HG03521 (cell line): ENCODE measurements around the gene ZBTB43.
"Not testable (repeated sequence)": the region's sequence is repeated elsewhere in the genome, so short reads cannot be mapped to it uniquely, and the experiment has no call there.

ENCODE experiments used
- ATAC-seq: cut with Tn5 transposase; IDR thresholded peaks from one replicate; pipeline ENCODE4 v1.9.1; 2021; ENCODE audit warnings: mild to moderate bottlenecking, moderate library complexity; ENCODE audit not compliant: unreplicated experiment

ZBTB43 gene, protein sequence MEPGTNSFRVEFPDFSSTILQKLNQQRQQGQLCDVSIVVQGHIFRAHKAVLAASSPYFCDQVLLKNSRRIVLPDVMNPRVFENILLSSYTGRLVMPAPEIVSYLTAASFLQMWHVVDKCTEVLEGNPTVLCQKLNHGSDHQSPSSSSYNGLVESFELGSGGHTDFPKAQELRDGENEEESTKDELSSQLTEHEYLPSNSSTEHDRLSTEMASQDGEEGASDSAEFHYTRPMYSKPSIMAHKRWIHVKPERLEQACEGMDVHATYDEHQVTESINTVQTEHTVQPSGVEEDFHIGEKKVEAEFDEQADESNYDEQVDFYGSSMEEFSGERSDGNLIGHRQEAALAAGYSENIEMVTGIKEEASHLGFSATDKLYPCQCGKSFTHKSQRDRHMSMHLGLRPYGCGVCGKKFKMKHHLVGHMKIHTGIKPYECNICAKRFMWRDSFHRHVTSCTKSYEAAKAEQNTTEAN

DNA sequence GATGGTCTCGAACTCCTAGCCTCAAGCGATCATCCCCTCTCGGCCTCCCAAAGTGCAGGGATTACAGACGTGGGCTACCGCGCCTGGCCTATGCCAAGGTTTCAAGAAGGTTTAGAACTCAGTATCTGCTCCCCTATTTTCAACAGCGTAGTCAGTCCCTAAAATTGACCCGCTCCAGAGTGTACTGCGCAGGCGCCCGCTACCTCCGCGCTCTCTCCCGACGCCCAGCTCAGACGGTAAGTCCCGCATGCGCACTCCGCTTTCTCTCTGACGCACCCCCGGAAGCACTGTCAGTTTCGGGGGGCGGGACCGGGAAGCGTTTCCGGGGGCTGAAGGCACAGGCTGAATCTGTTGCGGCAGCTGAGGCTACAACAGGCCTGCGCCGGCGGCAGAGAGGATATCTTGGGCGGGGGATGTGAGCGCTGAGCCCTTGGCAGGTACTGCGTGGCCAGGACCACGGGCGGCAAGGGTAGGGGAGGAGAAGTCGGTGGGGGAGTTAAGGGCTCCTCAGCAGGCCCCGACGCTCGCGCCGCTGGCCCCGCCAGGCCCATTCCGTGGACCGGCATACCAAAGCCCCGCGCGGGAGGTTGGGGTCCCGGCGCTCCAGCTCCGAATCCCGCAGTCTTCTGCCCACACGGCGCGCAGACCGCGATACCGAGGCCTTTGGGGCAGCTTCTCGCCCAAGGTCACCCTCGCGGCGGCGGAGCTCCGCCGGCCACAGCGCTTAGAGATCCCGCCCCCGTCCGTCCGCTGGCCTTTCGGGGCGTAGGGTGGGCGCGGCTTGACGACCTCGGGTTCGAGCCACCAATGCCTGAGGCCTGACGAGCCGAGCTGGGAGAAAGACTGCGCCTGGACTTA is at the start of gene ZBTB43:
Gene ZBTB43 (plus strand): TSS at position 345 of the 858 bp plus-strand sequence. CDS start 27,470 bp downstream, outside the sequence.
- ATAC-seq = peak; percentile 73

DNA sequence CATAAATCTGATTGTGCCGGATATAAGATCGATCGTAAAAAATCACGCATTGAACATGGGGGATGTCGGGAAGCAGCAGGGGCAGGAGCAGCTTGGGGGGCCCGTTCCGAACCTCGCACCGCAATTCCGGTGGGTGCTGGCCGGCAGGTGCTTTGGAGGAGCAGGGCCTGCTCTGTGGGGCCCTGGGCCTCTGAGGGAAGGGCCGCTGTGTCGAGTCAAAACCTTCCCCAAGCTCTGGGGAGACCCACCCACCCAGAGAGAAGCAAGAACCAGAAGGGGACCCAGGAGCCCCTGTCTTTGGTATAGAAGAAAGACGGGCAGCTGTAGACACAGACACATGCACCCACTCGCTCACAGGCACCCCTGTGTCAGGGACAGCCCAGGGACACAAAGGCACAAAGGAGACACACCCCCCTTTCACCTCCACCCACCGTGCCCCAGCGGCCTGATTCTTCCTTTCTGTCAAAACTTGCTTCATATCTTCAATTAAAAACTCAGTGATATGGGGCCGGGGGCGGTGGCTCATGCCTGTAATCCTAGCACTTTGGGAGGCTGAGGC is 49.4 kb upstream of the ZBTB43 start:
- no peak for ATAC-seq

DNA sequence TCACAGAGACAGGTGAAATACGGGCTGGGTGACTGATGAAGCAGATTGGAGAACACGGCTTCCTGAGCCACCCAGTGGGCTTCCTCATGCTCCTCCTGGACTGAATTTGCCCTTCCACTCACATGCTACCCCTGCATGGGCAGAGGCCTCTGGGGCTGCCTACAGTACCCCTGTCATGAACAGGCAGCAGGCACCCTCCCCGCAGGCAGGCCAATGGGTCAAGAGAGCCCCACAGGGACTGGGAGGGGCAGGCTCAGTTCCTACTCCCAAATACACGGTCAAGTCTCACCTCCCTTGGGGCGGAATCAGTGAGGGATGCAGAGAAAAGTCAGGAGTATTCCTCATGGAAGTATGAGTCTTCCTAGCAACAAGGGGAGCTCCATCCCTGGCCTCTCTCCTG is 48.6 kb upstream of the ZBTB43 start:
- no peak for ATAC-seq

DNA sequence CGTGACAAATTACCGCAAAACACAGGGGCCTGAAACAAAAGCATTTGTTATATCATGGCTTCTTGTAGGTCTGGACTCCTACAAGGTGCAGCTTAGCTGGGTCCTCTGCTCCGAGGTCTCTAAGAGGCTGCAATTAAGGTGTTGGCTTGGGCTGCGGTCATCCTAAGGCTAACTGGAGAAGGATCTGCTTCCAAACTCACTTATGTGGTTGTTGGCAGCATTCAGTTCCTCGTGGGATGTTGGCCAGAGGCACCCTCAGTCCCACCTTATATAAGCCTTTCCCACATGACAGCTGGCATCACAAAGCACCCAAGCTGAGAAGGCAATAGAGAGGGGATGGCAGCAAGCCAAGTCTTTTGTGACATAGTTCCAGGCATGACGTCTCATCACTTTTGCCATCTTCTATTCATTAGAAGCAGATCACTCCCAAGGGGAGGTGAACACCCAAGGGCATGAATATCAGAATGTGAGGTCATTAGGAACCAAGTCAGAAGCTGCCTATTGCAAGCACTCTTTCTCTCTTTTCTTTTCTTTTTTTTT is 47.9 kb upstream of the ZBTB43 start:
- no peak for ATAC-seq

DNA sequence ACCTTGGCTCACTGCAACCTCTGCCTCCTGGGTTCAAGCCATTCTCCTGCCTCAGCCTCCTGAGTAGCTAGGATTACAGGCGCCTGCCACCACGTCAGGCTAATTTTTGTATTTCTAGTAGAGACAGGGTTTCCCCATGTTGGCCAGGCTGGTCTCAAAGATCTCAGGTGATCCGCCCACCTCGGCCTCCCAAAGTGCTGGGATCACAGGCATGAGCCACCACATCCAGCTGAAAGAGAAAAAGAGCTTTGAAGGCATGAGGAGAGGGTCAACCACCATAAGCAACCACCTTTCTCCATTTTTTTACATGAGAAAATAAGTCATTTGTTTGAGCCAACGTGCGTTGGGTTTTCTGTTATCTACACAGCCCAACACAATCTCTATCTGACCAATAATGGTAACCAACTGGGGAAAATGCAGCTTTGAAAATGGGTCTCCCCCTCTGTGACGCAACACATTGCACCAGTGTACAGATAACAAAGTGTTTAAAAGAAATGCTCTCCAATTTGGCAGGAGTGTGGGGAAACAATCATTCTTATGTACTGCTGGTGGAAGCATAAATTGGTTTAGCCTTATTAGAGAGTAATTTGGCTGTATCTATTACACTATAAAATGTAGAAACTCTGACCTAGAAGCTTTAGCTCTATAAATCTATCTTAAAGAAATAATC is 45.8 kb upstream of the ZBTB43 start:
- no peak for ATAC-seq

DNA sequence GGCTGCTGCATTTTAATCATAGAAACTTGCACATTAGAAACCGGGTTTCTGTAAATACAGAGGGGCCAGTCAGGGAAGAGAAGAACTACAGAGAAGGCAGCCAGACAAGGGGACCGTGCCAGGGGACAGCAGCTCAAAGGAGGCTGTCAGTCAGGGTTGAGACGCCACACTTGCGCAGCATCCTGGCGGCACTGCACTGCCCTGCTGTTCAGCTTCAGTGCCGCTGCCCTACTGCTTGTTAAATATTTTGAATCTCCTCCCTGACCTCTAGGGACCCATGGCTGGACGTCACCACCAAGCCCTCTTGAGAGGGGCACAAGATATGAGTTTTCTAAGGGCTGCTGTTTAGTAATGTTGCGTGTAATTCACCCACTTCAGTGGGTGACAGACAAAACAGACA is 43.6 kb upstream of the ZBTB43 start:
- no peak for ATAC-seq

DNA sequence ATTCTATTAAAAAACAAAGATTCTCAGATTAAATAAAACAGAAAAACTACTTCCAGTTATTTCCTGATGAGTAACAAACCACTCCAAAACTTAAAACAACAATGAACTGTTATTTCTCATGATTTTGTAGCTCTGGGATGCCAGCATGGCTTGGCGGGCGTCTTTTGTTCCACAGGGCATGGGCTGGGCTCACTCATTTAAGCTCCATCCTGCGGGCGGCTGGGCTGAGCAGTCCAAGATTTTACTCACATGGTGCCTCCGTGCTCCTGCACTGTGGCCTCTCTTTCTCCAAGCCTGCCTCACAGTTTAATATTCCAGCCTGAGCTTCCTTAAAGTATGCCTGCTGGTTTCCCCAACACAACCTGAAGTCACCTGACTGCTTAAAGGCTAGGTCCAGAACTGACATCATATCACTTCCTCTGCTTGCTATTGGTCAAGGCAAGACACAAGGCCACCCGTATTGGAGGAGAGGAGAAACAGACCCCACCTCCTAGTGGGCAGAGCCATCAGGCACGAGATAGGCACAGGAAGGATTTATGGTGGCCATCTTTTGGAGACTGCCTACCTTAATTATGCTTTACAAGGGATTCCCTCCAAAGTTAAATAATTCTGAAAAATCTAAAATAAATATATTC is 41.6 kb upstream of the ZBTB43 start:
- ATAC-seq = no peak

DNA sequence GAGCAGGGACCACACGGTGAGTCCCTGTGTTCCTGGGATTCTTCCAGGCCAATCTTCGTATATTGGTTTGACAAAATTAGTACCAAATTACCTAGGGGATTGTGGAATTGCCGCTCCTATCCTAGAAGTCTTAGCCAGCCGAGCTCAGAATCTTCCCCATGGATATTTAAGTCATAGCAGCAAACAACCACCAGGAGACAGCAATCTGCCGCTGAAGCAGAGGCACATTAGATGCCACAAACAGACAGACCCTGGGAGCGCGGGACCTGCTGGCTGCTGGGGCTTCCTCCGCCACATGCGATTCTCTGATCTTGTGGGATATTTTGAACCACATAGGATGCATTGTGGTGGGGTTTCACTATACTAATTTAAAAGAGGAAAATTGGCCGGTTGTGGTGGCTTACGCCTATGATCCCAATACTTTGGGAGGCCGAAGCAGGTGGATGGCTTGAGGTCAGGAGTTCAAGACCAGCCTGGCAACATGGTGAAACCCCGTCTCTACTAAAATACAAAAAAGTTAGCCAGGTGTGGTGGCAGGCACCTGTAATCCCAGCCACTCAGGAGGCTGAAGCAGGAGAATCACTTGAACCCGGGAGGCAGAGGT is 31.7 kb upstream of the ZBTB43 start:
- ATAC-seq = no peak

DNA sequence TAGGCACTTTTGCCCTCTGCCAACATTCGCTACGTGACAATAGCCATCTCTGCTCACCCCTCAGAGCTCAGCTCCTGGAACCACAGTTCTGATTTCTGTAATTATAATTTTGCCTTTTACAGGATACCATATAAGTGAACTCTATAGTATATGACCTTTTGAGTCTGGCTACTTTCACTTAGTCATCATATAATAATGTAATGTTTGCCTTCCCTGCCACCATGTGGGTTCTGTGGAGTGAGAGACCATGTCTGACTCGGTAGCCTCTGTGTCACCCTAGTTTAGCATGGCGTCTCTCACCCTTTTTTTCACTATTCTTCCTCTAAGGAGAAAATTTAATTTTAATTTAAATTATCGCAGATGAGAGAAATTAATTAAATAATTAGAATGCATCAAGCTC is 28.9 kb upstream of the ZBTB43 start:
- ATAC-seq = no peak

DNA sequence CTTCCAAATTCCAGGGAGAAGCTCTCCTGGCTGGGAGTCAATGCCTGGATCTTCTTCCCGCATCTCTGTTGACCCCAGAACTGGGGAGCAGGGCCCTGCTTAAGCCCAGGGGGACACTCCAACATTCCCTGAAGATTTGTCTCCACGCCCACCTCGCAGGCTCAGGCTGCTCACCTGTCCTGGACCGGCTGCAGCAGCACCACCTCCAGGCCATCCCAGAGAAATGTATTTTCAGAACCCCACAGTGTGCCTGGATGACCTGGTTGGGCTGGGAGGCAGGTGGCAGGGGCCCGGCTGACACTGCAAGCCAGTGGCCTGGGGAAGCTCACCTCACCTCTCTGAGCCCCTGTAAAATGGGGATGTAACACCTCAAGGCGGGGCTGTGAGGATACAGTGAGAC is 27.1 kb upstream of the ZBTB43 start:
- ATAC-seq = no peak

DNA sequence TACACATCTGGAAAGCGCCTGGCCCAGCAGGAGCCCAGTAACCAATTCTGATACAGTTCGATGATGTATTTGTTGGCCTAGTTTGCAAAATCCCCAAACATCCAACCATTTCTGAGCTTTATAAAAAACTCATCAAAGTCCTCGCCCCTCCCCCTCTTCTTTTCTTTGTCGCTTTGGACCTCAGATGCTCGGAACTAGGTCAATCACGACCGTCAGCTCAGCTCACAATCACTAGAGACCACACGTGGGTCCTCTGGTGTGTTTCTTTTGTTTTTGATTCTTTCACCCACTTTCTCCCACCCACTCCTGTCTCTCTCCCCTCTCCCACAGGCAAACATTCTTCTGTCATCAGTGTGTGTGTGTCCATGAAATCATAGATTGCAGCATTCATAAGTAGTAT is 26.7 kb upstream of the ZBTB43 start:
- ATAC-seq = no peak

DNA sequence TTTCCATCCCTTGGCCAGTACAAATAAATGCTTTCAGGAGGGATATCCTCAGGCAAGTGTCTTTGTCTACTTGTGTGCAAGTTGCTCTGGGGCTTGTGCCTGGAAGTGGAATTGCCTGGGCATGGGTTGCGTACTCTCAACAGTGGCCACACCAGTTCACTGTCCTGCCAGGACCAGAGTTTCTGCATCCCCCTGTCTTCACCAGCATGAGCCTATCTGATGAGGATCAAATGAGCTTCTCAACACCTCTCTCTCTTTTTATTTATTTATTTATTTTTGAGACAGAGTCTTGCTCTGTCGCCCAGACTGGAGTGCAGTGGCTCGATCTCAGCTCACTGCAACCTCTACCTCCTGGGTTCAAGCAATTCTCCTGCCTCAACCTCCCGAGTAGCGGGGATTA is 26.1 kb upstream of the ZBTB43 start:
- ATAC-seq = not testable (repeated sequence)

DNA sequence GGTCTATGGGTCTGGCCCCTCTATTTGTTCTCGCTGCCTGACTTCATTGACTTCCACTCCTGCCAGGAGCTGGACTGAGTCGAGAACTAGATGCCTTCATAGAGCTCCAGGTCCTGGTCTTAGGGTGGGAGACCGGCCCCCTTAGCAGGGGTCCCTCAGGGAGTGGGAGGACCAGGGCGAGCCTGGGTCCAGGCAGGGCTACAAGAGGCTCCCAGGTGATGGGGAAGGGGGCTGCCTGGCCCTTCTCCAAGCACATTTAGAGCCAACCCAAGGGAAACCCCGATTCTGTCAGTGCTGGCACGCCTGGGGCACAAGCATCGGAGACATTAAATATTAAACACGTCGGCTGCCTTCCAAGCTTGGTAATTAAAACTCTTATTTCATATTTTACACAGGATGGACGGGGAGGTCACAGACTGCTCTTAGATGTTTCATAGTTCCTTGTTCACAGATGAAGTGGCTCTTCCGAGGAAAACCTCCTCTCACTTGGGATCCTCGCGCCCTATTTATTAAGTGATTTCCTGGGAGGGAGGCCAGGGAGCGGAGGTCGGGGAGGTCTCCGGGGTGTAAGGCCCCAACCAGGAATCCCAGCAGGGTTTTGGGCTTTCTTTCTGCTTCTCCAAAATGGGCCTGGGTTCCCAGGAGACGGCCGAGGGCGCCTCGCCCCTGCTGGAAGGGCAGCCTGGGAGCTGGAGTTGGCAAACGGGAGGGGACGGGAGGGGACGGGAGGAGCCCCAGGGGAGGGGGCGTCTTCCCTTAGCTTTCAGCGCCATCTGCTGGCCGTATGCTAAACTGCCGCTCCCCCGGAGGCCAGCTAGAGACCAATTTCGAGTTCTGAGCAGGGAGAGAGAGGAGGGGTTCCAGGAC is 23.4 kb upstream of the ZBTB43 start:
- ATAC-seq = peak; percentile 51

DNA sequence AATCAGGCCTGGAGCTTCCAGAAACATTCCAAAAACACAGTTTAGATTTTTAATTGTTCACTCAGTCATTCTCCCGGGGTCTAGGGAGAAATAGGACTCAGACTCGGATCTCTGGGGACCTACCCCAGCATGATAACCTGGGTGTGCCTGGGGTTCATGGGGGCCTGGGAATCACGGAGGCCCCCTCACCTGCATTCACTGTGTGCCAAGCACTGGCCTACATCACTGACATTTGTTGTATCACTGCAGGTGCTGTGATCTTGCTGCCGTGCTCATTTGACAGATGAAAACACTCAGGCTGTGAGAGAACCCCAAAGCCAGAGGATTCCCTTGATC is 22.8 kb upstream of the ZBTB43 start:
- ATAC-seq = no peak

DNA sequence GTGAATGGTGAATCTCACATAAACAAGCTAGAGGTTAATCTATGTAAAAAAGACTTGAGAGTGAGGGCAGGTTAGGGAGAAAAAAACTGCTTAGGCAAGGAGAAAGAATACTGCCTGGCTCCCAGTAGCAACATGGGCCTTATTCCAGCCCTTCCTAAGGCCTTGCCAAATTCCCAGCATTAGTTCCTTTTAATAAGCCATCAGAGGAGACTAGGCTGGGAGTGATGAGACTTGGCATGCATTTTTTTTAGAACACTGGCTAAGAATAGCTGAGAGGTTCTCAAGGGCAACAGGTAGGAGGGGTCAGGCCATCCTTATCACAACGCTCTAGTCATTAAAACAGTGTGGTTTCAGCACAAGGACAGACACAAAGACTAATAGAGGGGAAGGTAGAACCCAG is 20.9 kb upstream of the ZBTB43 start:
- no peak for ATAC-seq

DNA sequence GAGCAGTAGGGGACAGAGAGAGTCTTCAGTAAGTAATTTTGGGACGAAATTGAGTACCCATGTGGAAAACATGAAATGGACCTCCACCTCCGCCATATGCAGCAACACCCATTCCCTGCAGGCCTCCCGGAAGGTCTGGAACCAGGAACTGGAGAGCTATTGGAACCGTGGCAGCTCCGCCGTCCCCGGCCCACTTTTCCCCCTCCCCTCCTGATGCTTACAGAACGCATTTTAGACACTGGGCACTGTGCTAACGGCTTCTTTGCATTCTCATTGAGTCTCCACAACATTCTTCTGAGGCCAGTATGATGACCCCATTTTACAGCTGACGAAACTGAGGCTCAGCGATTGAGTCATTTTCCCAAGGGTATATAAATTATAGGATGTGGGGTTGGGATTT is 20.4 kb upstream of the ZBTB43 start:
- ATAC-seq = no peak

DNA sequence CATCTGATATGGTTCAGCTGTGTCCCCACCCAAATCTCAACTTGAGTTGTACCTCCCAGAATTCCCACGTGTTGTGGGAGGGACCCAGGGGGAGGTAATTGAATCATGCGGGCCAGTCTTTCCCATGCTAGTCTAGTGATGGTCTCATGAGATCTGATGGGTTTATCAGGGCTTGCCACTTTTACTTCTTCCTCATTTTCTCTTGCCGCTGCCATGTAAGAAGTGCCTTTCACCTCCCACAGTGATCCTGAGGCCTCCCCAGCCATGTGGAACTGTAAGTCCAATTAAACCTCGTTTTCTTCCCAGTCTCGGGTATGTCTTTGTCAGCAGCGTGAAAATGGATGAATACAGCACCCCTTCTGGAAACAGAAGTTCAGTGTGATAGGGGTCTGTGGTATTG is 20.0 kb upstream of the ZBTB43 start:
- ATAC-seq = not testable (repeated sequence)

DNA sequence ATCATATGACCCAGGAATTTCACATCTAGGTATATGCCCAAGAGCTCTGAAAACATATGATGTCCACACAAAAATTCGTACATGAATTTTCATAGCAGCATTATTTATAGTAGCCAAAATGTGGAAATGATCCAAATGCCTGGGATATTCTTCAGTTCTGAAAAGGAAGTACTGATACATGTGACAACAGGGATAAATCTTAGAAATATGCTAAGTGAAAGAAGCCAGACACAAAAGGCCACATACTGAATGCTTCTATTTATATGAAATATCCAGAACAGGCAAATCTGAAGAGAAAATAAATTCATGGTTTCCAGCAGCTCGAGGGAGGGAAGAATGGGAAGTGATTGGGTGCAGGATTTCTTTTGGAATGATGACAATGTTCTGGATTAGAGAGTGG is 16.8 kb upstream of the ZBTB43 start:
- ATAC-seq = no peak
